Measurements from ENCODE around the gene BPIFB3. TPM values are rescaled to one million over a fixed set of nuclear protein-coding genes. Genes with fewer than 3 reads are reported as not detected.
A peak's percentile ranks its signal among the peaks of the same experiment; 100 is the strongest.

Gene BPIFB3
- total and polyA plus RNA-seq, 2 of the 4 experiments (the other 2 are of a cell fraction) = not detected

- dilution Hi-C loops (cut with HindIII; ENCODE audit: low sequenced_read_pairs, unreplicated experiment) = no loop called here
- CTCF ChIA-PET = no interaction called here
- Histone ChIP-seq H2BK5ac (ENCODE audit: low read depth, low read length, poor library complexity, severe bottlenecking) (no peak overlapping the region), H3K79me1 (ENCODE audit: low read depth in 1 of 2, low read length in 2 of 2) (no peaks in the 10 kb centered on the region), H3K4ac (ENCODE audit: low read depth, low read length) (no peak overlapping the region), H3K27ac (ENCODE audit: insufficient read depth, low read length) (no peak overlapping the region), H2BK20ac (ENCODE audit: low read depth, low read length) (no peak overlapping the region), H3K9me3 (ENCODE audit: control insufficient read depth, insufficient read depth, low read length) (no peaks in the 10 kb centered on the region), H3K4me3 (ENCODE audit: insufficient read depth, low read depth, low read length) (no peak overlapping the region), H2AK9ac (replicated peaks; ENCODE audit: low read depth, low read length, poor library complexity) (peak overlapping the region; percentile 16), H3K9ac (ENCODE audit: low read depth, low read length) (no peak overlapping the region), H3K56ac (ENCODE audit: extremely low read depth, insufficient read depth, low read length) (no peak overlapping the region), H2BK15ac (ENCODE audit: low read depth, low read length) (no peak overlapping the region), H3K4me2 (ENCODE audit: low read depth, low read length) (no peak overlapping the region), H4K8ac (ENCODE audit: low read depth in 2 of 2, low read length in 2 of 2) (no peak overlapping the region), H3K9me1 (ENCODE audit: insufficient read depth, low read length) (no peaks in the 10 kb centered on the region), H3K14ac (replicated peaks; ENCODE audit: low read depth, low read length) (no peak overlapping the region), H3K36me3 (ENCODE audit: control insufficient read depth, insufficient read depth, low read length) (no peaks in the 10 kb centered on the region), H3K23ac (ENCODE audit: low read depth, low read length) (no peak overlapping the region), H4K5ac (ENCODE audit: low read depth, low read length) (no peak overlapping the region), H3K18ac (ENCODE audit: low read depth, low read length) (no peak overlapping the region), H3K4me1 (ENCODE audit: control insufficient read depth, insufficient read depth, low read length) (no peaks in the 10 kb centered on the region), H4K91ac (ENCODE audit: insufficient read depth, low read depth, low read length) (no peak overlapping the region), H2BK120ac (ENCODE audit: low read depth, low read length) (no peak overlapping the region), H2AFZ (replicated peaks; ENCODE audit: low read length, poor library complexity) (no peak overlapping the region), H4K20me1 (ENCODE audit: insufficient read depth, low read length) (no peaks in the 10 kb centered on the region; the same call in 1 of the 2 replicates), H2AK5ac (ENCODE audit: low read depth, low read length) (no peak overlapping the region), H3K27me3 (ENCODE audit: control insufficient read depth, insufficient read depth, low read length) (peaks cover 3% of the 10 kb centered on the region)
- intact Hi-C loops (cut with micrococcal nuclease) = no loop called here
- POLR2A ChIA-PET (ENCODE audit: unreplicated experiment) = no interaction called here
- DNase-seq (no peak), ATAC-seq (ENCODE audit: low read depth) (no peak)
- no peak for TF ChIP-seq MAZ (IDR thresholded peaks at IDR 0.05; ENCODE audit: borderline replicate concordance, low read depth, low read length)
- no peak for TF ChIP-seq CTCF (conservative IDR thresholded peaks at IDR 0.05; ENCODE audit: low read depth, low read length)
- TF ChIP-seq NFE2L2 (IDR thresholded peaks at IDR 0.05; ENCODE audit: low read depth, low read length) = no peak
- no peak for TF ChIP-seq USF2 (IDR thresholded peaks at IDR 0.05; ENCODE audit: low read depth, low read length)
- TF ChIP-seq RAD21 (IDR thresholded peaks at IDR 0.05; ENCODE audit: low read length) = no peak
- TF ChIP-seq BHLHE40 (IDR thresholded peaks at IDR 0.05; ENCODE audit: low read depth, low read length) = no peak
- no peak for TF ChIP-seq RCOR1 (IDR thresholded peaks at IDR 0.05; ENCODE audit: insufficient replicate concordance, low read length)
- in situ Hi-C loops (cut with MboI; ENCODE audit: low sequenced_read_pairs) = no loop called here
- no TSS peak for BruUV-seq (replicated peaks)
- whole genome bisulfite sequencing, 2 experiments (ENCODE audit: extremely low coverage in 2 of 2, insufficient read length in 1 of 2) = 35% methylated on average over 3 of the region's 8 CpGs; no CpG with 5 or more reads in 1 of the 2 experiments
Measured at GRCh38 chr20:33005908-33006775, 47.6 kb upstream of the BPIFB3 start.

All from IMR-90 (cell line).